Endothelial cell of coronary artery (primary cell): ENCODE data around the gene SYNGR4. TPM values are rescaled to one million over a fixed set of nuclear protein-coding genes. Genes with fewer than 3 reads are reported as not detected.

Experiments
- total RNA-seq: library from RNA; depleted of rRNA; stranded (reverse); fragments of >200 nt; gene quantifications from 2 replicates; pipeline ENCODE4 v1.2.3, GENCODE V29; 2014

Gene SYNGR4, protein sequence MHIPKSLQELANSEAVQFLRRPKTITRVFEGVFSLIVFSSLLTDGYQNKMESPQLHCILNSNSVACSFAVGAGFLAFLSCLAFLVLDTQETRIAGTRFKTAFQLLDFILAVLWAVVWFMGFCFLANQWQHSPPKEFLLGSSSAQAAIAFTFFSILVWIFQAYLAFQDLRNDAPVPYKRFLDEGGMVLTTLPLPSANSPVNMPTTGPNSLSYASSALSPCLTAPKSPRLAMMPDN
- total RNA-seq, result not detected in 2 replicates

DNA sequence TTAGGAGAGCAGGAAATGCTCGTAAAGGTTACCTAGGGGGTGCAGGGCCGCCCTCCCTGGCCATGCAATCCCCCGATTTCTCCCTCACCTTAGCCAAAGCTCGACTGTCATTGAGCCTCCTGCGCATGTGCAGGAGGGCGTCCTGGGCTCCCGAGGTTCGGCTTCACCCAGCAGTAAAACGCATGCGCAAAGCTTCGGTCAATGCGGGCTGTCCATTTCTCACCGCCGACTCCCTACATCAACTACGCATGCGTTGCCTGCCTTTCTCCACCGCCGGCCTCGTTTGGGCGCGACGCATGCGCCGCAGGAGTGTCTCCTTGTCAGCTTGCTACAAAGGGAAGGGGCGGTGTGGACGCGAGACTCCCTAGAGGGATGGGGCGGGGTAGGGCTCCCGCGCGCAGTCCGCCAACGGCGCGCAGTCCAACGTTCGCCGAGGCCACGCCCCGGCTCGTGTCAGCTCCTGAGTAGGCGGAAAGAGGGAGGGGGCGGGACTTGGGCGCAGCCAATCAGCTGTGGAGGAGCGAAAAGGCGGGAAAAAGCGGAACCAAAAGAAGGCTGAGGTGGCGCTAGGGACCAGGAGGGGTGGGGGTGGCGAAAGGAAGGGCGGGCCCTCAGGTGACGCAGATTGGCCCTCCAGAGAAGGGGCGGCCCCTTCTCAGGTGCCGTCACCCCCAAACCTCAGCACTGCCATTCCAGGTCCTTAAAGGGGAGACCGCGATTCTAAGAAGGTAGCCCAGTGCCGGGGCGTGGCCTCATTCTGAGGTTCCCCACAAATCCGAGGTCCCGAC is at the start of gene SYNGR4, which contains the start of gene TMEM143:
TSS of gene SYNGR4 (plus strand) at position 558 of the 788 bp plus-strand sequence. CDS start 1,476 bp downstream, outside the sequence.
TSS of gene TMEM143 (minus strand) at position 131 of the 788 bp plus-strand sequence. CDS start at position 111, 20 bp downstream.

DNA sequence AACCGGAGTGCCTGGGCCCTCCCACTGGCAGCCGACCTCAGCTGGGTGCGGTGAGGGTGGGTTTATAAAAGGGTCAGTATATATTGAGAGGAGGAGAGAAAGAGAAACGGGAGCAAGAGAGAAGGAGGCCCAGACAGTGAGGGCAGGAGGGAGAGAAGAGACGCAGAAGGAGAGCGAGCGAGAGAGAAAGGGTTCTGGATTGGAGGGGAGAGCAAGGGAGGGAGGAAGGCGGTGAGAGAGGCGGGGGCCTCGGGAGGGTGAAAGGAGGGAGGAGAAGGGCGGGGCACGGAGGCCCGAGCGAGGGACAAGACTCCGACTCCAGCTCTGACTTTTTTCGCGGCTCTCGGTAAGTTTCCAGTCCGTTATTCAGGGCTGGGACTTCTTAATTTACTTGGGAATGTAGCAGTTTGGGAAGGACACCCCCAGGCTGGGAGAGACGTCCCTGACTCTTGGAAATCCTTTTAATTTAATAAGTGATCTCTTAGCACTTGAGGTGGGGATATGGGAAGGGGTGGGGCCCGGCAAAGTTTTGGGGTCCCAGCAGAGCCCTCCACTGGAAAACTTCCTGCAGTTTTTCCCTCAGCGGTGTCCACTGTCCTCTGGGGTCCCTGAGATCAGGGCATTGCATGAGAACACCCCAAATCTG is 38.8 kb upstream of the SYNGR4 start, which contains the start of gene EMP3:
TSS of gene EMP3 (plus strand) at position 288 of the 646 bp plus-strand sequence. CDS start 1,293 bp downstream, outside the sequence.

DNA sequence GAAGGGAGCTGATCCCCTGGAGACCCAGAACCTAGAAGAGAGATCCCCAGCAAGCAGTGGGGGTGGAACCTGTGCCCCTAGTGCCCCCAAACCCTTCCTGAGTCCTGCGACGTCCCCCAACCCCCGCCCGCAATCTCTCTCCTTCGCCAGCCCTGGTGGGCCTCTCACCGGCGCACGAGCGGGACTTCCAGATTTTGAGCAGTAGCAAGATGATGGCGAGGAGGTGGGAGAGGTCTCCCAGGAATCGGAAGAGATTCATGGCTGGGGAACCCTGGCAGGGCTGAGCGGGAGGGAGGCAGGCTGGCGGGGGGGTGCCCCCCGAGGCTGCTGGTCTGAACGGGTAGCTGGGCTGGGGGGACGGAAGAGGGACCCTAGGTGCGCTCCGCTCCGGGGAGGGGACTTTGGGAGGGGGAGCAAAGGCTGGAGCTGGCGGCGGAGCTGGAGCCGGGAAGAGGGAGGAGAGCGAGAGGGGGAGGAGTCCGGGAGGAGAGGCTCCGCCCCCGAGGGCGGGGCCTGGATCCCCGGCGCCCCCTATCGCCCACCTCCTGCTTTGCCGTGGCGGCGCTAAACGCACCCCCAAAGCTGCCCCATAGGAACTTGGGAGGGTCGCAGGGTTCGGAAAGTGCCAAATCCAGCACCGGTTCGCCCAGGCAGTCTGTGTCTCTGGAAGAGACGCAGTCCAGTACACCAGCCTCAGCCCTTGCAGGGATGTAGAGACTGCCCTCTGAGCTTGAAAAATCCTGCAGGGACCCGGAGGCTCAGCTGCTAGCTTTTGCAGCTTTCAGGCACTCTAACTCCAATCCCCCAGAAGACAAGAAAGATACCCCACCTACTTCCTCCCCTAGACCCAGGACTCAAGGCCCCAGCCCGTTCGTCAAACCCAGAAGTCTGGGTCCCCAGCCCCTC is 27.2 kb downstream of the SYNGR4 start, which contains the start of gene KDELR1:
TSS of gene KDELR1 (minus strand) at position 452 of the 906 bp plus-strand sequence. CDS start at position 259, 193 bp downstream.

DNA sequence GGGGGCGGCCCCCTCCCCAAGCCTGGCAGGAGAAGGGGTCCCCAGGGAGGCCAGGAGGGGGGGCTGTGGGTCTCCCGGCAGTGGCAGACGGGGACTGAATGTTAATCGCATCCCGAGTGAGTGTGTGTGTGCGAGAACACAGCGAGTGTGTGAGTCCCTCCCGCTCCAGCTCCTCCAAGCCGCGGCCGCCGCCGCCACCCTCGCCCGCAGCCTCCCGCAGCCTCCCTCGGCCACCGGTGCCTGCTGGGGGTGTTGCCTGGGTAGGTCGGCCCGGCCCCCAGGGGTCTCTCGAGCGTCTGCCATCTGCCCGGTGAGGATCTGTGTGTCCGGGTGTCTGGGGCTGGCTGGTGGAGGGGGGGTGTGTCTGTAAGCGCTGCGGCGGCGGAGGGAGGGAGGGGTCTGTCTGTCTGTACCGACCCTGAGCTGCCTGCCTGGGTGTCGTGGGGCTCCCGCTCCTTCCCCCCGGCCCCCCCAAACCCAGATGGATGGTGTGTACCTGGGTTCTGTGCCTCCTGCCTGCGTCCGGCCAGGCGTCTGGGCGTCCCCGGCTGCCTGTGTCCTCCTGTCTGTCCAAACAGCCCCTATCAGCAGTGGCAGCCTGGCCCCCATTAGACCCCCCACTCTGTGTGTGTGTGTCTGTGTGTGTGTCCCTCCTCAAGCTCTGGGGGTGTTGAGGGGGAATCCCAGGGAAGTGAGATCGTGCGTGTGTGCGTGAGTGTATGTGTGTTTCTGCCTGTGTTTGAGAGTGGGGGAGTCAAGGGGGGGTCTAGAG is 29.6 kb downstream of the SYNGR4 start, which contains the start of gene GRIN2D:
TSS of gene GRIN2D (plus strand) at position 110 of the 772 bp plus-strand sequence. CDS start 4,725 bp downstream, outside the sequence.

Other genes starting within 250 kb of the SYNGR4 start
- gene LIG1, start 194.0 kb upstream of the SYNGR4 start, total RNA-seq, result 22.6 and 51.4 TPM in 2 replicates
- 2.9 TPM in 2 replicates for gene ZSWIM9, start 193.7 kb upstream of the SYNGR4 start, total RNA-seq
- gene CARD8, start 108.5 kb upstream of the SYNGR4 start, total RNA-seq, result 106 and 112 TPM in 2 replicates
- 0.28 and 1.7 TPM in 2 replicates for gene ZNF114, start 94.3 kb upstream of the SYNGR4 start, total RNA-seq
- 84.4 and 92.3 TPM in 2 replicates for gene EMP3, start 38.8 kb upstream of the SYNGR4 start, total RNA-seq
- gene TMEM143, start 427 bp upstream of the SYNGR4 start, total RNA-seq, result 2.0 and 2.6 TPM in 2 replicates
- 43.4 and 47.6 TPM in 2 replicates for gene KDELR1, start 27.2 kb downstream of the SYNGR4 start, total RNA-seq
- 0.27 and 0.66 TPM in 2 replicates for gene GRIN2D, start 29.3 kb downstream of the SYNGR4 start, total RNA-seq
- gene GRWD1, start 81.6 kb downstream of the SYNGR4 start, total RNA-seq, result 30.1 and 31.1 TPM in 2 replicates
- gene KCNJ14, start 91.2 kb downstream of the SYNGR4 start, total RNA-seq, result 0.36 and 0.75 TPM in 2 replicates
- 58.9 and 69.9 TPM in 2 replicates for gene CYTH2, start 105.0 kb downstream of the SYNGR4 start, total RNA-seq
- under 0.01 and 0.28 TPM in 2 replicates for gene LMTK3, start 147.5 kb downstream of the SYNGR4 start, total RNA-seq
- not detected in 2 replicates for gene SULT2B1, start 187.8 kb downstream of the SYNGR4 start, total RNA-seq
- gene SPACA4, start 242.4 kb downstream of the SYNGR4 start, total RNA-seq, result not detected in 2 replicates